Endometrium (tissue), 2 donors: ENCODE results near the gene SIVA1.

ENCODE experiments used
- FAIRE-seq: peaks from 2 replicates; lab custom pipeline; 2012; peaks lifted over from hg19 to GRCh38; lab: Jason Lieb, UNC
- donor health status: control.
- donor health status: control.

SIVA1 gene

DNA sequence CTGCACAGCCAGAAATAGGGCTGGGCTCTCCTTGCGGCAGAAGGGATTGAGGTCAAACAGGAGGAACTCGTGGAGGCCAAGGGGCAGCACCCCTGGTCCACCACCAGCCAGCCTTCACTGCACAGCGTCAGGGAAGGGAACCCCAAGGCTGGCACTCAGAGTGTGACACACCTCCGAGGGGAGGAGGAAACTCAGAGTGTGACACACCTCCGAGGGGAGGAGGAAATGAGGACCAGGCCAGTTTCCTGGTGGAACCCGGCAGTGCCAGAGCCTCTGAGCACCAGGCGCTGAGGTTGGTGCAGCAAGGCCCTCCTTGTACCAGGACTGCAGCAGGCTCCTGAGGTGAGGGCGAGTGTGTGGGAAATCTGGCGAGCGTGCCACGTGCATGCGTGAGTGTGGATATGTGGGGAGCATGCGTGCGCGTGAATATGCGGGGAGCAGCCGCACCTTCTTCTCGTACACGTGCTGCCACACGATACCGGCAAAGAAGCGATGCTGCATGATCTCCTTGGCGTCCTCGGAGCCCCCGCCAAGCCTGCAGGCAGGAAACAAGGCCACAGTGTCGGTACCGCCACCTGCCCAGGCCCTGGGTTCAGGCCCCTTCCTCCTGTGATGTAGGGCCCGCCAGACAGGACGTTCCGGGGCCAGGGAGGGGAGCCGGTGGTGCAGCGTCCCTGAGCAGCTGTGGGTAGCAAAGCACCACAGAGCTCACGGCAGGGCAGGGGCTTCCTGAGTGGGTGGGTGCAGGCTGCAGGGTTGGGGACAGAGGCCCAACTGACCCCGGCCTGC lies 19.2 kb downstream of the SIVA1 start:
- FAIRE-seq = no peak

DNA sequence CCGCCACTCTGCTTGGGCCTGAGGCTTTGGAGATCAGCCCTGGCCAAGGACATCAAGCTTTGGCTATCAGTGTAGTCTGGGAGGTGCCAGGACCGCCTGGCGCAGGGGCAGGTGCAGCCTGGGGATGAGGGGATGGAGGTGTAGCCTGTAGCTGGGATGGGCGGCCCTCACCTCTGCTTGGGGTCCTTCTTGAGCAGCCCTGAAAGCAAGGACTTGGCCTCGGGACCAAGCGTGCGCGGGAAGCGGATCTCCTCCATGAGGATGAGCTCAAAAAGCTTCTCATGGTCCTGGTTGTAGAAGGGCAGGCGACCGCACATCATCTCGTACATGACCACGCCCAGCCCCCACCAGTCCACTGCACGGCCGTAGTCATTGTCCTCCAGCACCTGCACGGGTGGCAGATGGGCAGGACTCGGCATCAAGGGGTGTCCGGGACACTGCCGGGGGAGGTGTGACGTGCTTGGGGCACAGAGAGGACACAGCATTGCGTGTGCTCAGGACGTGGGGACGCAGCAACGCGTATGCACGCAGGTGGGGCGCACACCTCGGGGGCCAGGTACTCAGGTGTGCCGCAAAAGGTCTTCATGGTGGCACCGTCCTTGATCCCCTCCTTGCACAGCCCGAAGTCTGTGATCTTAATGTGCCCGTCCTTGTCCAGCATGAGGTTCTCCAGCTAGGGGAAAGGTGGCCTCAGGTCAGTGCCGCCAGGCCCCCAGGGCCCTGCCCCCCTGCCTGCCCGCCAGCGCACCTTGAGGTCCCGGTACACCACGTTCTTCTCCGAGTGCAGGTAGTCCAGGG lies 20.0 kb downstream of the SIVA1 start:
- FAIRE-seq = no peak

DNA sequence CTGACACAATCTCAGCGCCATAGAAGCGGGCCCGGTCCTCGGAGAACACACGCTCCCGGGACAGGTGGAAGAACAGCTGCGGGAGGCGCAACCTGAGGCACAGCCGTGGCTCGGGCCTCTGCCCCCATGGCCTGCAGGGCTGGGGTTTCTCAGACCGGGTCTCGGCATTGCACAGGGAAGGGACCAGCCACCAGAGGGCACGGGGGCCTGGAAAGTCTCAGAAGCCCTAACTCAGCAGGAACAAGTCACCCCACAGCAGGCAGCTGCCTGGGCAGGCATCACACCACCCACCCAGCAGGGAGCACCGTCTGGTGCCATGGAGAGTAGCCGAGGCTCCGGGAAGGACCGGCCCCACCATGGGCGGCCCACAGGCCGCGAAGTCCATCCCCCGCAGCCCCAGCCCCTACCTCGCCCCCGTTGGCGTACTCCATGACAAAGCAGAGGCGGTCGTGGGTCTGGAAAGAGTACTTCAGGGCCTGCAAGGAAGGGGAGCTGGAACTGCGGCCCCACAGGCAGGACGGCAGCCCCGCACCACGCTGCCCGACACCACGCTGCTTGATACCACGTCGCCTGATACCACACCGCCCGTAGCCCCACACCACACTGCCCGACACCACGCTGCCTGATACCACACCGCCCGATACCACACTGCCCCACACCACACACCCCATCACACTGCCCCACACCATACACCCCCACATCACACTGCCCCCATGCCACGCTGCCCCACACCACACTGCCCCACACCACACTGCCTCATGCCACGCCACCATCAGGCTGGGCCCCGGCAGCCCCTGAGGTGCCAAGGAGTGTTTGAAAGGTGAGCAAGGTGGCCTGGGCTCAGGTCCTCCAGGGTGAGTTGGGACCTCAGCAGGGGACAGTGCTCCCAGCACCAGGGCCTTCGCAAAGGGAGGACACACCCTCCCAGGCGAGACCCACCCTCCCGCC lies 20.8 kb downstream of the SIVA1 start:
- FAIRE-seq = no peak

DNA sequence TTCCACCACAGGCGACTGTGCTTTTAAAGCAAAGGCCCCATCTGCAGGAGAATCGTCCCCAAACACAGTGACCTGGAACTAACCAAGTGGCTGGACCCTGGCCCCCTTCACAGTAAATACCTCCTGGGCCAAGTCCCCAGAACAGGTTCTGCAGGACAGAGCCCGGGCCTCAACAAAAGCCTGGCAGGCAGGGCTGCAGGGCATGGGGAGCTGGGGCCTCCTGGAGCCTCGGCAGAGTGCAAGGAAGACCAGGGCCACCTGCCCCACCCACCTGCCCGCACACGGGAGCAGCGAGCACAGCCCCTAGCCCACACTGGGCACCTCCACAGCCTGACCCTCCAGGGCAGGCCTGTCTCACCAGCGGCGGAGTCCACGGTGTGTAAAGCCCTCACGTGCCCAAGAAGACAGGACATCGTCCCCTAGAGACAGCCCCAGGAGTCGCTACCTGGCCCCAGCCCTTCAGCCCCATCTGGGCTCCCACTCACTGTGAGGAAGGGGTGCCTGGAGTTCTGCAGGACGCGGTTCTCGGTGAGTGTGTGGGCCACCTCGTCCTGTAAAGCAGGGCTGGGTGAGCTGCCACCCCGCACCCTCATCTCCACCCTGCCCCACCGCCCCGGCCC lies 21.6 kb downstream of the SIVA1 start:
- no peak for FAIRE-seq

DNA sequence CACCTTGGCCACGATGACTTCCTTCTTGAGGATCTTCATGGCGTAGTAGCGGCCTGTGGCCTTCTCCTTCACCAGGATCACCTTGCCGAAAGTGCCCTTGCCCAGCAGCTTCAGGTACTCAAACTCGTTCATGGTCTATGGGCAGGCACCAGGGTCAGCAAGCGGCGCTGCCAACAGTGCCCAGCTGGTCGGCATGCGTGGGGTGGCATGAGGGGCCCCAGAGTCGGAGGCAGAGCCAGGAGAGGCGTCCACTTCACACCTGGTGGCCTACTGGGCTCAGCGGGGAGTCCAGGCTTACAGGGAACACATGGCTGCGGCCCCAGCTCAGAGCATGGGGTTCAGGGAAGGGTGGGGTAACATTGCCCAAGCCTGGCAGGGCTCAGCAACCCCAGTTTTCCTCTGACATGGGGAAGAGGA lies 22.1 kb downstream of the SIVA1 start:
- FAIRE-seq = no peak

DNA sequence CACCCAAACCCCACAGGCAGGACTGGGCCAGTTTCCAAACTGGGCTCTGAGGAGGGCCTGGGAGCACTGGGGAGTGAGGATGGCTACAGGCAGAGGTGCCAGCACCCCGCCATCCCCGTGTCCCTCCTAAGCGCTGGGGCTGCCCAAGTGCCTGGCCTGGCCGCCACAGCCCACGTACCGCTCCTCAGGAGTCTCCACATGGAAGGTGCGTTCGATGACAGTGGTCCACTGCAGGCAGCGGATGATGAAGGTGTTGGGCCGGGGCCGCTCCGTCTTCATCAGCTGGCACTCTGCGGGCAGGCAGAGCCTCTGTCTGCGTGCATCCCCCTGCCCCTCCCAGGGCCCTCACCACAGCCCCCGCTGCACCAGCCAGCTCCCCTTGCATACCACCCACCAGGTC lies 23.5 kb downstream of the SIVA1 start:
- FAIRE-seq = no peak

DNA sequence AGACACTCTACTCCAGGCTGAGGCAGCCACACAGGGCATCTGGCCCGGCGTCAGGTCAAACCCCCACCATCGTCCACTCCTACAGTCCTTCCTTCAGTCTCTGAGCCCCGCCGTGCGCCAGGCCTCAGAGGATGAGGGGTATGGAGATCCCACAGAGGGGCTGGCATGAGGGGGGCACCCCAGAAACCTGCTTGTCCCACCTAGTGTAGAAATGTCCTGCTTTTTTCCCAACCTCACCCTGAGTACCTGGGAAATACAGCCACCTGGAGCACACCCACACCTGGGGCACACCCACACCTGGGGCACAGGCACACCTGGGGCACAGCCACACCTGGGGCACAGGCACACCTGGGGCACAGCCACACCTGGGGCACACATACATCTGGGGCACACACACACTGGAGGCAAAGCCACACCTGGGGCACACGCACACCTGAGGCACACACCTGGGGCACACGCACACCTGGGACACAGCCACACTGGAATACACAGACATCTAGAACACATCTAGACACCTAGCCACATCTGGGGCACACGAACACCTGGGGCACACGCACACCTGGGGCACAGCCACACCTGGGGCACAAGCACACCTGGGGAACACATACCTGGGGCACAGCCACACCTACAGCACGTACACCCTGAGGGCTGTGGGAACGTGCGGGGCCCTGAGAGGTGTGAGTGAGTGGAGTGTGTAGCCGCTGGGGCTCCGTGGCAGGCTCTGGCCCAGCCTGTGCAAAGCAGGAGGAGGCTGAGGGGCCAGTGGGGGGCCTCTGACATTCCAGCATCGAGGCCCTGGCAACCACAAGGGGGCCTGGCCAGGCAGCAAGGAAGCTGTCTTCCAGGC lies 24.2 kb downstream of the SIVA1 start:
- FAIRE-seq = no peak

DNA sequence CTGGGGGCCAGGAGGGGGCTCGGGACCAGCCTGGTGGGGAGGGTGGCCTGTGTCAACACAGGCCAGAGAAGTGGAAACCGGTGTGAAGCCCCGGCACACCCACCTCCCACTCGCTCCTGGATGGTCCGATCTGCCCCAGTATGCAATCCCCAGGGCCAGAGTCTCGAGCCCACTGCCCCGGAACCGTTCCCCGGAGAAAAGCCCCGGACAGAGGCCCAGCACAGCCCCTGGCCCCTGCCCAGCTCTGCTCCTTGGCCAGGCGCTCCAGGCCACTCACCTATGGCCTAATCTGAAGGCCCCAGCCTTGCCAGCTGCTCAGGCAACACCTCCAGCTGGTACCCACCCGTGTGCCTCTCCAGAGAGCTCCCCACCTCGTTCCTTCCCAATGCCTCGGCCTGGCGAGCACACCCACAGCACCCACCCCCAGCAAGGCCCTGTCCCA lies 24.9 kb downstream of the SIVA1 start:
- no peak for FAIRE-seq

DNA sequence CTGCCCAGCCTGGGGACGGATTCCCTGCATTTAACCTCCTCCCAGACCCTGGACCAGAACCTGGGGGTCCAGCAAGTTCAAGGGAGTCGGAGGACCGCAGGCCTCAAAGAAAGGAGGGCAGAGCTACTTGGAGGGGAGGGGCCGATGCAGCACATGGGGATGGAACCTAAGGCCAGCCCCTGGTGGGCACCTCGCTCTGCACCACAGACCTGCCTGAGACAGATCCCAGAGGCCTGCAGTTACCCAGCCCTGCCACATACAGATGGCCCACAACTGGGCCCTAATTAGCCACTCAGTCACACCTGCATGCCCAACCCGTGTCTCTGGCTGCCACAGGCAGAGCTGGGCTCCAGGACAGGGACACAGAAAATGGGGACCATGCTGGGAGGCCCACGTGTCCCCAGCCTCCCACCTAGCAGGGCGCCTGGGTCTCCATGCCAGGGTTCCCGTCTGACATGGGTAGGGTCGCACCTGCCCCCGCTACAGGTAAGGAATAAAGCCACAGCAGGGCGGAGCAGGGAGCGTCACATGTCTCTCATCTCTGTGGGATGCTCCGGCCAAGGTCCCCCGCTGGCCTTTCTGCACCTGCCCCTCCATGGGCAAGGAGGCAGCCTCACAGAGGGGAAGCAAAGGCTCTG lies 25.9 kb downstream of the SIVA1 start:
- FAIRE-seq = no peak

DNA sequence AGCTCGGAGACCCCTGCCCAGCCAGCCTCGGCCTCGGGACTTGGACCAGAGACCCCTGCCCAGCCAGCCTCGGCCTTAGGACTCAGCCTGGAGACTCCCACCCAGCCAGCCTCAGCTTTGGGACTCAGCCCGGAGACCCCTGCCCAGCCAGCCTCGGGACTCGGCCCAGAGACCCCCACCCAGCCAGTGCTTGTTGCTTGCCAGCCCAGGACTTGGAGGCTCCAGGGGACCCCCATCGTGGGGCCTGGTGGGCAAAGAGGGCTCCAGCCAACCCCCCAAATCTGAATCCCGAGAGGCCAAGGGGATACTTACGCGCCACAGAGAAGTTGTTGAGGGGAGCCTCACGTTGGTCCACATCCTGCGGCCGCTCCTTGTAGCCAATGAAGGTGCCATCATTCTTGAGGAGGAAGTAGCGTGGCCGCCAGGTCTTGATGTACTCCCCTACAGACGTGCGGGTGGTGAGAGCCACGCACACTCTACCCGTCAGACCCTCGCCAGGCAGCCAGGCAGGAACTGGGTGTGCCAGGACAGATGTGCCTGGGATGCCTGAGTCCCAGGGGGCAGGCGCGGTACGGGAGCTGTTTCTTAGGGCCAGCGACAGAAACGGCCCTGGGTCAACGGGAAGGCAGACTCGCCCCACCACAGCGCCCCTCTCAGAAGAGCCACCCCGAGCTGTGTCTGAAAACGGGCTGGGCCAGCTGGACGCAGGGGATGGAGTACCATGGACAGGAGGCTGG lies 27.0 kb downstream of the SIVA1 start:
- no peak for FAIRE-seq

DNA sequence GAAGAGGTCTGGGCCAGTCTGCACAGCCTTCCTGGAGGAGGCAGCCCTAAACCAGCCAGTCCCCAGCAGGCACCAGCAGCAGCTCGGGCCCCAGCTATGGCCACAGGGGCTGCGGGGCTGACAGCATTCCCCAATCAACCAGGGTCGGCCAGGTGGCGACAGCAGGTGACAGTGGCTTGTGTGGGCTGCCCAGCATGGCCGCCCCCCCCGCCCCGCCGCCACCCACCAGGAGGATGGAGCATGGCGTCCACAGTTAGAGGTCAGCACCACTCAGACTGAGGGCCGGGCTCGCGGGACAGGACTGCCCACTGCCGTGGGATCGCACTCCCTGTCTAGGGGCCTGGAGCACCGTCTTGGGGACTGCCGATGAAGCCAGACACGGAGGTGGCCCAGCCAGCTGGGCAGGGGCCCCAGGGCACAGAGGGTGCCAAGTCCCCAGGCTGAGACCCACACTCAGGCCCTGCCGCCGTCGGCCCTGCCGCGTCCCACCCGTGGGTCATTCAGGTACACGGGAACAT lies 27.6 kb downstream of the SIVA1 start:
- no peak for FAIRE-seq

DNA sequence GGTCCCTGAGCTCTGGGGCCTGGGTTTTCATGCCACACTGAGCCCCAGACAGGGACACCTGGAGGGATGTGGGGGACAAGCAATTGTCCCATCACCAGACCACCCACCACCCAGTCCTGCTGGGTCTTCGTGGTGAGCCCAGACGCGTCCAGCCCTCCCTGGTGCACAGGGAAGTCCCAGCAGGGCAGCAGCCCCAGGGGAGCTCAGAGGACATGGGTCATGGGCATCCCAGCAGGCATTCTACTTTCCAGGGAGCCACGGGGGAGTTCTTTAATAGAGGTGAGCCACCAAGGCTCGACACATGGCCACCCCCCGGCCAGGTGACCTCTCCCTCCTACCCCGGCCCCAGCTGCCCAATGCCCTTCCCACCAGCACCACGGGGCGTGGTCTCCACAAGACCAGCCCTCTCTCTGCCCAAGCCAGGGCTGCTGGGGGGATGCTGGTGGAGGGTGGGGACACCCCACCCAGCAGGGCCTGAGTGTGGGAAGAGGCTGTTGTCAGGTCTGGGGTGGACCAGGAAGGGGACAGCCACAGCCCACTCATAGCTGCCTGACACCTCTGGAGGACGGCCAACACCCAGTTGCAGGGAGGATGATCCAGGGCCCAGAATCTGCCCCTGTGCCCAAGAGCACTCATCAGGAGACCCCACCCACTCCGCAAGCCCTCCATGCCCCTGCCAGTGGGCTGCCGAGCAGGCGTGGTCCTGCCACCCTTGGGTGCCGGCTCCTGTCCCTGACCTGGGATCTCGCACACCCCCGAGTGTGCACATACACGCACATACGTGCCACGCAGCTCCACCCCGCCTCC lies 28.5 kb downstream of the SIVA1 start:
- FAIRE-seq = no peak

DNA sequence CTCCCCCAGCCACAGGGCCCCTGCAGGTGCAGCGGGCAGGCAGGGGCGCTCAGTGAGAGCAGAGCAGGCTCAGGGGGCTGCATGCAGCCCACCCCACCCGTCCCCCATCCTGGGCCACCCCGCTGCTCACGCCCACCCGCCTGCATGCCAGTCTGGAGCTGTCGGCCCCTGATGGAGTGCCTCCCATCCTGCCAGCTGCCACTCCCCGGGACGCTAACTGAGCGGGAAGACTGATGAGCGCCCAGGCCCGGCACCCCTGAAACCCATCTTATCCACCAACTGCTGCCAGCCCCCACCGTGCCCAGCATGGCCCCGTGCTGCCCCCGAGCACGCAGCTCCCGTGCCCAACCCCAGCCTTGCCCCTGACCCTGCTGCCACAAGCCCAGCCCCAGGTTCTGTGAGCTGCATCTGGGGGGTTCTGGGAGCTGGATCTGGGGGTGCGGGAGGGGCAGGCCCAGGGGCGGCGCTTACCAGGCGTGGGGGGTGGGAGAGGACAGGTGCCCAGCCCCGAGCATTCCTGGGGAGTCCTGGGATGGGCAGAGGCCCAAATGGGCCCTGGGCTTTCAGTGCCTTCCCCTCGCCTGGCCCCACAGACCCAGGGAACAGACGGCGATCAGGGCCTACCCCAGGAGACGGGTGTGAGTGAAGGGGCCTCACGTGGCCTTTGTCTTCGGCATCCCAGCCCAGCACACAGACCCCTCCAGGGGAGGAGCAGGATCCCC lies 29.3 kb downstream of the SIVA1 start:
- FAIRE-seq = no peak

DNA sequence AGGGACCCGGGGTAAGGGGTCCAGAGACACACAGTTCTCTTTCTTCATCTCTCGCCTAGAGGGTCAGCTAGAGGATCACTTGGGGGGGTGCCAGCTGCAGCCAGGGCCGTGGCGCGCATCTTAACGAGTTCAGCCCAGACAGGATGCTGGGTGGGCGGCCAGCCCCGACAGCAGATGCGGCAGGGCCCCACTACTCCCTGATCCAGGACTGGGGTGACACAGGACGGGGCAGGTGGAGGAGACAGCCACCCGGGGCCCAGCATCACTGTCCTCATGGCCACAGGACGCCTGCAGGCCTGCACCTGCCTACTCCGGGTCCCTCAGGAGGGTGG lies 29.8 kb downstream of the SIVA1 start:
- no peak for FAIRE-seq

DNA sequence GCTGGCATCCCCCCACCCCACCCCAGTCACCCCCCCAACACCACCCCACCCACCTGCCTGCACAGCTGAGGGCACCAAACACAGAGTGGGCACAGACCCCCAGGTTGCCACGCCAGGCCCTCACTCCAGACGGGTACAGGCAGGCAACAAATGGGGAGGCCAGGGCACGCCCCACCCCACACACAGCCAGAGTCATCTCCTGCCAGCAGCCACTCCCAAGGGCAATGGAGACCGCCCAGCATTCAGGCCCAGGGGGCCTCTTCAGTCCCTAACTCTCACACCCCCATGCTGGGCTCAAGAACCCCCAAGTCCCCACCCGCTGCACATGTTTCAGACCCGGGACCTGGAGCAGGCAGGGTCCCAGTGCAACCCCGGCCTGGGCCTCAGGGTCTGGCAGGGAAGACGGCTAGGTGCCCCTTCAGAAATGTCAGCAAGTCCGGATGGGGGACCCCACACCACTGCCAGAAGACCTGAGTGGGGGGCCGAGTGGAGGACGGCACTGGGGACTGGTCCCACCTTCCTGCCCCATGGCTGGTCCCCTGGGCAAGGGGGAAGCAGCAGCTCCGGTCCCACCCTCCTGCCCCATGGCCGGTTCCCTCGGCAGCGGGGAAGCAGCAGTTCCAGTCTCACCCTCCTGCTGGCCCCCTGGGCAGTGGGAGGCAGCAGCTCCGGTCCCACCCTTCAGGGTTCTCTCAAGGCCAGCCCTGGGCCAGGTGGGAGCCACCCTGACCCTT lies 30.7 kb downstream of the SIVA1 start:
- no peak for FAIRE-seq

DNA sequence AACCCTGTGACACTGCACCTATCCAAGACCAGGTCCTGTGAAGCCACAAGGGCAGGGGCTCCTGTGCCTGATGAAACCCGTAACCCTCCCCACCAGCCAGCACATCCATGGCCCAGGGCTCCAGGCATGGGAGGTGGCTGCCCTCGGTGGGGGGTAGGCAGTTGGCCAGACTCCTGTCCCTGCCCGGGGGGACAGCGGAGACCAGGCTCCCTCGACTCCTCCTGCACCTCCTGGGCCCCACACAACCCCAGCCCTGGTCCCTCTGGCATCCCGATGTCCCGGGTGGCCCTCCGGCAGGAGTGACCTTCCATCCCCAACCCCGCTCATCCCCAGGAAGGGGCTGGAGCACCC lies 31.2 kb downstream of the SIVA1 start:
- no peak for FAIRE-seq
